ENCODE measurements around the gene TRAPPC6A. TPM values are rescaled to one million over a fixed set of nuclear protein-coding genes. Genes with fewer than 3 reads are reported as not detected.
"Not testable (repeated sequence)": the region's sequence is repeated elsewhere in the genome, so short reads cannot be mapped to it uniquely, and the experiment has no call there.

TRAPPC6A gene
- total RNA-seq, 4 donors from 2014 or later: 20.8 to 30.4 (median 23.8) TPM

DNA sequence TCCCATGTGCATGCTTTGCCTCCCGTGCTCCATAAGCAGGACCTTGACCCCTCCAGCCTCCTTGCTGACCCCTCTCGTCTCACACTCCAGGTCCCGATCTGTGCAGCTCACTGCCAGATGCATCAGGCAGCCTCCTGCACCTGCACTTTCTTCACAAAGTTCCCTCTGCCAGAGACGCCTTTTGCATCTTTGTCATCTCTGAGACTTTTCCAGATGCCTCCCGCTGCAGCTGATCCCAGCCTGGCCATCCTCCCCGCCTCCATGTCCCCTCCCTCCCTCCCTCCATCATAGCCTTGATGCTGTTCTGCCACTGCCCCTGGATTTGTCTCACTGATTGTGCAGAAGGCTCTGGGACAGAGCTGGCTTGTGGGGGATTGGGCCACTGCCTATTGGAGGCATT is 55.2 kb downstream of the TRAPPC6A start:
- TF ChIP-seq, protein P1, sequence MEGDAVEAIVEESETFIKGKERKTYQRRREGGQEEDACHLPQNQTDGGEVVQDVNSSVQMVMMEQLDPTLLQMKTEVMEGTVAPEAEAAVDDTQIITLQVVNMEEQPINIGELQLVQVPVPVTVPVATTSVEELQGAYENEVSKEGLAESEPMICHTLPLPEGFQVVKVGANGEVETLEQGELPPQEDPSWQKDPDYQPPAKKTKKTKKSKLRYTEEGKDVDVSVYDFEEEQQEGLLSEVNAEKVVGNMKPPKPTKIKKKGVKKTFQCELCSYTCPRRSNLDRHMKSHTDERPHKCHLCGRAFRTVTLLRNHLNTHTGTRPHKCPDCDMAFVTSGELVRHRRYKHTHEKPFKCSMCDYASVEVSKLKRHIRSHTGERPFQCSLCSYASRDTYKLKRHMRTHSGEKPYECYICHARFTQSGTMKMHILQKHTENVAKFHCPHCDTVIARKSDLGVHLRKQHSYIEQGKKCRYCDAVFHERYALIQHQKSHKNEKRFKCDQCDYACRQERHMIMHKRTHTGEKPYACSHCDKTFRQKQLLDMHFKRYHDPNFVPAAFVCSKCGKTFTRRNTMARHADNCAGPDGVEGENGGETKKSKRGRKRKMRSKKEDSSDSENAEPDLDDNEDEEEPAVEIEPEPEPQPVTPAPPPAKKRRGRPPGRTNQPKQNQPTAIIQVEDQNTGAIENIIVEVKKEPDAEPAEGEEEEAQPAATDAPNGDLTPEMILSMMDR (IDR thresholded peaks at IDR 0.05): no peak
- ATAC-seq (ENCODE audit: low FRiP score) (no peak), DNase-seq (ENCODE audit: low spot score) (no peak)

DNA sequence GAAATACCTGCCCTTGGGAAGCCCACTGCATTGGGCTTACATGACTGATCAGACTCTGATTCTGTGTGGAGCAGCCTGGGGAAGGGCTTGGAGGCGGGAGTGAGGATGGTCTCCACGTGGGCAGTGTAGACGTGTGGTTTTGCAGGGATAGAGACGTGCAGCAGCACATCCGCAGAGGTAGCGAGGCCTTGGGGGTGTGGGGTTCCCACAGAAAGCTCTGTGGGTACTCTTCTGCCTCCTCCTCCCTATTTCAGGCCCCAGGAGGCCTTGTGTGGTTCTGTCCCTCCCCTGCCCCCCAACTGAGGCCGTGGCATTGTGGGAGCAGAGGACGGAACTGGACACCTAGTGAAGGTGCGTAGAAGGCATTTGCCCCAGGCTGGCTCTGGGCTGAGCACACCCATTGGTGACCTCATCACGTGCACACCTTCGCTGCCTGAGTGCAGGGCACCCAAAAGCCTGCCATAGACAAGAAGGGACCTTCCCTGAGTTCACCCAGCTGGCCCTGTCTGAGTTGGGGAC is 56.2 kb downstream of the TRAPPC6A start:
- no peak for ATAC-seq (ENCODE audit: low FRiP score)

DNA sequence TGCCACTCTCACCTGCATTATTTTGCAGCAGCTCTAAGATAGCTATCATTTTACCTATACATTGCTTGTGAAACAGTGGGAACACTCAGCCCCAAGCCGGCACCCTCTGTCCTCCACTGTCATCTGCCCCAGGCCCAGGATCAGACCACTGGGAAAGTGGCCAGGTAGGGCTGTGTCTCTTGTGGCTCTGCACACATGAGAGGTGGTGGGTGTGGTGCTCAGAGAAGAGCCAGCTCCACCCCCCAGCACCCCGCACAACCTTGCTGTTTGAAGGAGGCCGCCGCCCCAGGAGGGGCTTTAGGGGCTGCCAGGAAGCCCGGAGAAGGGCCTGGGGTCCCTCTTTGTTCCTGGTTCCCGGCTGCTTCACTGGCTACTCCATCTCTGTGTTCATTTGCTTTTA is 58.5 kb downstream of the TRAPPC6A start:
- no peak for ATAC-seq (ENCODE audit: low FRiP score)
- TF ChIP-seq, protein P1 (IDR thresholded peaks at IDR 0.05): no peak

More for the DNA sequence above, 56.2 kb downstream of the TRAPPC6A start:
- TF ChIP-seq, protein P1 (IDR thresholded peaks at IDR 0.05): no peak
- no peak for DNase-seq (ENCODE audit: low spot score)

DNA sequence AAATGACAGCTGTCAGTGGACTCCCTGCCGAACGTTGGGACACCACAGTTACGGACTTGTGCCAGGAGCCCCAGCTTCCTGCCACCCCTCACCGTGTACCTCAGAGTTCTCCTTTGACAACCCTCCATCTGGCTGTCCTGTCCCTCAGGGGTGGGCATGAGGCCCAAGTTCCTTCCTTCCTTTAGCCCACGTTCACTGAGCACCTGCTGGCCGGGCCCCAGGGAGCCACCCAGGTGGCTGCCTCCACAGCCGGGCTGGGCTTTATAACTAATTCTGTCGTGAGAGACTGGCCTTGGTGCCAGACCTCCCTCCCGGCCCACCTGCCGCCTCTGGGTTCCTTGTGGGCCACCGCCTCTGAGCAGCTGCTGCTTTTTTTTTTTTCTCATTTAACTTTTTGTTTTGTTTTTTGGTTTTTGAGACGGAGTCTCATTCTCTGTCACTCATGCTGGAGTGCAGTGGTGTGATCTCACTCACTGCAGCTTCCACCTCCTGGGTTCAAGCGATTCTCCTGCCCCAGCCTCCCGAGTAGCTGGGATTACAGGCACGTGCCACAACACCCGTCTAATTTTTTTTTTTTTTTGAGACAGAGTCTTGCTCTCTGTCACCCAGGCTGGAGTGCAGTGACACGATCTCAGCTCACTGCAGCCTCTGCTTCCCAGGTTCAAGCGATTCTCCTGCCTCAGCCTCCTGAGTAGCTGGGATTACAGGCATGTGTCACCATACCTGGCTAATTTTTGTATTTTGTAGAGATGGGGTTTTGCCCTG is 59.3 kb downstream of the TRAPPC6A start:
- DNase-seq (ENCODE audit: low spot score); ATAC-seq (ENCODE audit: low FRiP score): not testable (repeated sequence)

More for the DNA sequence above, 58.5 kb downstream of the TRAPPC6A start:
- no peak for DNase-seq (ENCODE audit: low spot score)

DNA sequence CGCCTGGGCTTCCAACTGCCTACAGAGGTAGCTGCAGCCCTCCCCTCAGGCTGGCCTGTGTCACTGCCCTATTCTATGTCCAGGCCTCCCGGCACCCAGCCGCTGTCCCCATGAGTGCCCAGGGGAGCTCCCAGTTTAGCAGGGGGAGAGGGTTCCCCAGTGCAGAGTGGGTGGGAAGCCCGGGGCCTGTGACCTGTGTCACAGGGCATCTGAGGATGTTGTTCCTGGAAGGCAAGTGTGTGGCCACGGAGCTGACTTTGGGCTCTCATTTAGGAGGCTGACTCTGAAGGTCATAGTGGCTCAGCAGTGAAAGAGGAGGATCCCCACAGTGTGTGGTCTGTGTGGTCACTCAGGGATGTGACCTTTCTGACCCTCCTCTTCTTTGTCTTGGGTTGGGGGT is 59.9 kb downstream of the TRAPPC6A start:
- no peak for DNase-seq (ENCODE audit: low spot score)
- ATAC-seq (ENCODE audit: low FRiP score): no peak
- TF ChIP-seq, protein P1 (IDR thresholded peaks at IDR 0.05): no peak

DNA sequence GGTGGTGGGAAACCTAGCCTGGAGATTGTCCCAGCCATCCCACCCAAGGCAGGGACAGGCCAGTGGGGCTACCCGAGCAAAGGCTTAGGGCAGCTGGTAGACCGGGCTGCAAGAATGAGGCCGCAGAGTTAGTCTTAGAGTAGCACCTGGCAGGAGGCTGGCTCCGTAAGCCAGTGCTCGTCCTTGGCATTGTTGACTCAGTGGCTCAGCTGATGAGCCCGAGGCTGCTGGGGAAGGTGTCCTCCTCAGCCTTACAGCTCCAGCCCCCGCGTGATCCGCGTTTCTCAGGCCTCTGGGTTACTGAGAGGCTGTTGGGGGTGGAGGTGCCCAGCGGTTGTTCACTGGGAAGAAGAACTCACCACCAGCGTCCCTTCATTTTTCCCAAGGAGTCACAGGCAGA is 60.4 kb downstream of the TRAPPC6A start:
- TF ChIP-seq, protein P1 (IDR thresholded peaks at IDR 0.05): no peak
- DNase-seq (ENCODE audit: low spot score): no peak
- no peak for ATAC-seq (ENCODE audit: low FRiP score)

DNA sequence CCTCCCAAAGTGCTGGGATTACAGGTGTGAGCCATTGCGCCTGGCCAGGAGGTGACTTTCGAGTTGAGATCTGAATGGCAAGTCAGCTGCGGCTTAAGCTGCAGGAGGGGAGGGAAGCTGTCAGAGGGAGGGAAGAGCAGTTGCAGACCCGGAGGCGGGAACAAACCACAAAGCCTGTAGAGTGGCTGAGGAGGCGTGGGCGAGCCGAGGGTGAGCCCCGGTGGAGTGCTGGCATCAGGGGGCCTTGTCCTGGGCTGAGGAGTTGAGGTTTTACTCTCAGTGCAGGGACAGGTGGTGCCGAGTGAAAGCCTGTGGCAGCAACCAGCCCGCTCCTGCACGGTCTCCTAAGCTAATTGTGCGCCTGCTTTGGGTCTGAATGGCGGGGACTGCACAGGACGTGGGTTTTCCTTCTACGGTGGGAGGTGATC is 60.9 kb downstream of the TRAPPC6A start:
- TF ChIP-seq, protein P1 (IDR thresholded peaks at IDR 0.05): no peak
- no peak for DNase-seq (ENCODE audit: low spot score)
- no peak for ATAC-seq (ENCODE audit: low FRiP score)

Data from omental fat pad (tissue), 4 donors.